GM12873 (cell line): ENCODE data around the gene CAPN5.

Source experiments
- CTCF ChIP-seq: IDR thresholded peaks from 2 replicates; pipeline ENCODE4 v1.5.1; 2012; ENCODE audit warnings: low read depth, mild to moderate bottlenecking, moderate library complexity, low read length, control low read depth; ENCODE audit not compliant: insufficient read depth; ENCODE audit errors: missing control alignments

CAPN5 gene

GRCh38 chr11:77147036-77147315 is 80.2 kb downstream of the CAPN5 start:
- TF ChIP-seq CTCF = no peak

GRCh38 chr11:77147668-77148321 is 81.0 kb downstream of the CAPN5 start:
- TF ChIP-seq CTCF = no peak

GRCh38 chr11:77148963-77149715 is 82.4 kb downstream of the CAPN5 start:
- no peak for TF ChIP-seq CTCF

GRCh38 chr11:77149716-77150392 is 83.1 kb downstream of the CAPN5 start:
- no peak for TF ChIP-seq CTCF

GRCh38 chr11:77150836-77151235 is 84.1 kb downstream of the CAPN5 start:
- TF ChIP-seq CTCF = no peak

- TF ChIP-seq CTCF = no peak
Measured at GRCh38 chr11:77151804-77152509, 85.2 kb downstream of the CAPN5 start.

GRCh38 chr11:77152846-77153245 is 86.1 kb downstream of the CAPN5 start:
- no peak for TF ChIP-seq CTCF
